Measurements from ENCODE around the gene SEZ6. TPM values are rescaled to one million over a fixed set of nuclear protein-coding genes. Genes with fewer than 3 reads are reported as not detected.

Gene SEZ6
- total RNA-seq, 4 donors from 2014 or later, result not detected

DNA sequence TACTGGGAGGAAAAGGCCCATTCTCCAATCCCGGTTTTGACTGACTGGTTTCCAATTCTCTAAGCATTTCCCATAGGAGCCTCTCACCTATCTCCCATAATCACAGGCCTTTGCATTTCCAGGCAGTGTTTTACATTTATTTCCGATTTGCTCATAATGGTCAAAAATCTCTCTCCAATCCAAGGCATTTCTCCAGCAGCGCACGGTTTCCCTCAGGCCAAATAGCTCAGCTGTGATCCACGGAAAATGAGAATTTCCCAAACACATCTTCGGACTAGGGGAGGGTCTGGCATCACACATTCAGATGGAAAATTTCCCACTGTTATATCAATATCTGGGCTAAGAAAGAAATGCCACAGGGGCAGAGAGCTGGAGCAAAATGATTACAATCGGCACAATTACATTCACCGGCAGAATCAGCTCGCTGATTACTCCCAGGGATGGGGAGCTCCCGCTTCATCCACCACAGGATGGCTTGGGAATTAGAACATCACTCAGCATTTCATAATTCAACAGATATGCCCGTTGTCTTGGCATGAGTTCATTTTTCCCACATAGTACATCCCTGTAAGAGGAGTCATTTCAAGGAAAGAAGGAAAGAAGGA, 43.8 kb upstream of the SEZ6 start:
- no peak for DNase-seq
- H3K27ac ChIP-seq, result no peak overlapping the region
- H3K9me3 ChIP-seq, result no peaks in the 10 kb centered on the region
- no peaks in the 10 kb centered on the region for H3K27me3 ChIP-seq
- TF ChIP-seq POLR2A (IDR thresholded peaks at IDR 0.05), result no peak
- TF ChIP-seq, protein P1, sequence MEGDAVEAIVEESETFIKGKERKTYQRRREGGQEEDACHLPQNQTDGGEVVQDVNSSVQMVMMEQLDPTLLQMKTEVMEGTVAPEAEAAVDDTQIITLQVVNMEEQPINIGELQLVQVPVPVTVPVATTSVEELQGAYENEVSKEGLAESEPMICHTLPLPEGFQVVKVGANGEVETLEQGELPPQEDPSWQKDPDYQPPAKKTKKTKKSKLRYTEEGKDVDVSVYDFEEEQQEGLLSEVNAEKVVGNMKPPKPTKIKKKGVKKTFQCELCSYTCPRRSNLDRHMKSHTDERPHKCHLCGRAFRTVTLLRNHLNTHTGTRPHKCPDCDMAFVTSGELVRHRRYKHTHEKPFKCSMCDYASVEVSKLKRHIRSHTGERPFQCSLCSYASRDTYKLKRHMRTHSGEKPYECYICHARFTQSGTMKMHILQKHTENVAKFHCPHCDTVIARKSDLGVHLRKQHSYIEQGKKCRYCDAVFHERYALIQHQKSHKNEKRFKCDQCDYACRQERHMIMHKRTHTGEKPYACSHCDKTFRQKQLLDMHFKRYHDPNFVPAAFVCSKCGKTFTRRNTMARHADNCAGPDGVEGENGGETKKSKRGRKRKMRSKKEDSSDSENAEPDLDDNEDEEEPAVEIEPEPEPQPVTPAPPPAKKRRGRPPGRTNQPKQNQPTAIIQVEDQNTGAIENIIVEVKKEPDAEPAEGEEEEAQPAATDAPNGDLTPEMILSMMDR (IDR thresholded peaks at IDR 0.05), result no peak
- H3K4me1 ChIP-seq, result no peaks in the 10 kb centered on the region
- no peaks in the 10 kb centered on the region for H3K36me3 ChIP-seq
- no peak overlapping the region for H3K4me3 ChIP-seq (replicated peaks in 1 of 3)
- intact Hi-C loops (cut with DNase I), result no loop called here
- 87 to 93% methylated on average over 11 of the region's 11 CpGs for WGBS, 2 donors

DNA sequence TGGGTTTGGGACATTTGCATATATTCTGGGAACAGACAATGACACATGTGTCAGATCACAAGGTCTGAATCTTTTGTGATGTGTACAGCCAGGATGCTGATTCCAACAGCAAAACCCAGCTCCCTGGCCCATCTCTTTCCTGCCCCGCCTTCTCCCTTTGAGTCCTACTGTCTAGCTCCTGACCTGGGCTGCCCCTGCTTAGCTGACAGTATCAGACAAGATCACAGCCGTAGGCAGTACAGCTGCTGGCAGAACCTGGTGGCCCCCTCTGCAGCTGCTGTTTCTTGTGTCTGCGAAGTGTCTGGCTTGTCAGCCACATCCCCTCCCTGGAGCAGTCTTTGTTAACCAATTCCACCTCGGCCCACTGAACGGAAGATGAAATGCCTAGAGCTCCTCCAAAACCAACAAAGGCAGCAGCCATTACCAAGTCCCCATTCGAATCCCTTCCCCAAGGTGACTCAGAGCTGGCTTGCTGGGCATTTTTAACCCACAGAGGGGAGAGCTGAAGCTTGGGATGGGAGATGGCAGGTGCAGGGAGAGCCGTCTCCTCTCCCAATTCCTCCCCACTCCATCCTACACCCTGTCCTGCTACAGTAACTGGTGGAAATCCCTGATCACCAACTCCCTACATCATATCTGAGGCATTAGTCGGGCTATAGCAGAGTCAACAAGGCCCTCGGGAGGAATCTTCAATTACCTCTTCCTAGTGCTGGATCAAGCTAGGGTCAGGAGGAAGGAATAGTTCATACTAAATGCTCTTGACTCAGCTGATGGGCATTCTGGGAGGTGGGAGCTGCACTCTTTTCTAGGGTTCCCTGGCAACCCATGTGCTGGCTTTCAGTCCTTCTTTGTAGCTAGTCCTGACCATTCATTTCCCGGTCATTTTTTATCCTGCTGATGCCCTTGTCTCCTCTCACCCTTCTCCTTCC, 42.9 kb upstream of the SEZ6 start:
- no peak for TF ChIP-seq POLR2A (IDR thresholded peaks at IDR 0.05)
- TF ChIP-seq, protein P1 (IDR thresholded peaks at IDR 0.05), result no peak
- Histone ChIP-seq H3K27me3 (no peaks in the 10 kb centered on the region), H3K9me3 (no peaks in the 10 kb centered on the region), H3K4me1 (no peaks in the 10 kb centered on the region), H3K4me3 (replicated peaks in 1 of 3) (no peak overlapping the region), H3K27ac (no peak overlapping the region), H3K36me3 (no peaks in the 10 kb centered on the region)
- intact Hi-C loops (cut with DNase I), result no loop called here
- 59 to 63% methylated on average over 6 to 10 of the region's 10 CpGs for WGBS, 2 donors
- DNase-seq, result no peak

DNA sequence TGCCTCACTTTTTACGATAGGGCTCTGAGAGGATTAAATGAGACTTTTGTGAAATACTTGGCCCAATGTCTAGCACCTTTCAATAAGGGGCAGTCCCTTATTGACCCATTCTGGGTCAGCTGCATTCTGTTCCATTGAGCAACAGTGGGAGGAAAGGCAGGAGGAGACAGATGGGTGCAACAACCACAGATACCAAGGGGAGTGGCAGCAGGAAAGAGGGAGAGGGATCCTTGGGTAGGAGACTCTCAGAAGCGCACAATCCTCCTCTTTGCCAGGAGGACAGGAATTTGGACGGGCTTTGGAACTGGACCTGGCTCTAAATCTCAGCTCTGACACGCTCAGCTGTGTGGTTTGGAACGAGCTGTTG, 40.6 kb upstream of the SEZ6 start:
- intact Hi-C loops (cut with DNase I), result no loop called here
- no peaks in the 10 kb centered on the region for H3K36me3 ChIP-seq
- no peak for DNase-seq
- H3K9me3 ChIP-seq, result no peaks in the 10 kb centered on the region
- no peak overlapping the region for H3K4me3 ChIP-seq (replicated peaks in 1 of 3)
- 81 to 87% methylated on average over 5 of the region's 5 CpGs for WGBS, 2 donors
- H3K27ac ChIP-seq, result no peak overlapping the region
- peaks cover 4 to 12% of the 10 kb centered on the region in 2 donors for H3K4me1 ChIP-seq
- no peak for TF ChIP-seq POLR2A (IDR thresholded peaks at IDR 0.05)
- TF ChIP-seq, protein P1 (IDR thresholded peaks at IDR 0.05), result no peak
- H3K27me3 ChIP-seq, result no peaks in the 10 kb centered on the region

DNA sequence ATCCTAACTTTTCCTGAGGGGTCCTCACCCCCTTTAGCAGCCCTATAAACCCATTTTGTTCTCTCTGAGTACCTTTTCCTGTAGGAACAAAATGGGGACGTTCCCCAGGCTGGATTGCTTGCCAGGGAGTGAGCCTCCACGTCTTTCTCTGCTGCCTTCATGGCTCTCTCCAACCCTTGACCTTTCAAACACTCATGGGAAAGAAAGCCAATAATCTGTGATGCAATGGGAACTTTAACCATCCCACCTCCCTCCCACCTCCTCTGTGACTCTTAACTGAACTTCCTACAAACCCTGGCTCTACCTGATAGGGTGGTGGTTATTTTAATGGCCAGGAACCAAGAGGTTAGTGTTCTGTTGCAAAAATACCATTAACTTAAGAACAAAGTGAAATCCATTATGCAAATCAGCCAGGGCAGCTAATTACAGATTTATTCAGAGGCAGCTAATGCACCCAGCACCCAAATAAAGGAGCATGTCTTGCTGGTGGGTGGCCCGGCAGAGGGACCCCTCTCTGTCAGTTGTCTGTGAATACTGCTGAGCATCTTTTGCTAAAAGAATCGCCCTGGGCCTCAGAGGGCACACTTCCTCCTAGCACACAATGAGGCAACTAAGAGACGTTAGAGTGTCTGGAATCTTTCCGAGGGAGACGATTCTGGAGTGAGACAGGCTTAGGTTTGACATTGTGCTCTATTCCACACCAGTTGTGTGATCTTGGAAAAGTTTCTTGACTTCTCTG, 40.1 kb upstream of the SEZ6 start:
- H3K4me3 ChIP-seq (replicated peaks in 1 of 3), result no peak overlapping the region
- intact Hi-C loops (cut with DNase I), result no loop called here

More for the DNA sequence above, 40.1 kb upstream of the SEZ6 start:
- no peak for DNase-seq
- Histone ChIP-seq H3K4me1 (peaks cover 4 to 12% of the 10 kb centered on the region in 2 donors), H3K27ac (no peak overlapping the region), H3K9me3 (no peaks in the 10 kb centered on the region), H3K27me3 (no peaks in the 10 kb centered on the region), H3K36me3 (no peaks in the 10 kb centered on the region)
- 76 to 86% methylated on average over 7 of the region's 7 CpGs for WGBS, 2 donors
- TF ChIP-seq, protein P1 (IDR thresholded peaks at IDR 0.05), result no peak
- no peak for TF ChIP-seq POLR2A (IDR thresholded peaks at IDR 0.05)
